ENCODE measurements around the gene PLCH2. TPM values are rescaled to one million over a fixed set of nuclear protein-coding genes. Genes with fewer than 3 reads are reported as not detected.

Gene PLCH2
- total RNA-seq, 4 donors from 2014 or later = 83.3 to 324 (median 130) TPM

DNA sequence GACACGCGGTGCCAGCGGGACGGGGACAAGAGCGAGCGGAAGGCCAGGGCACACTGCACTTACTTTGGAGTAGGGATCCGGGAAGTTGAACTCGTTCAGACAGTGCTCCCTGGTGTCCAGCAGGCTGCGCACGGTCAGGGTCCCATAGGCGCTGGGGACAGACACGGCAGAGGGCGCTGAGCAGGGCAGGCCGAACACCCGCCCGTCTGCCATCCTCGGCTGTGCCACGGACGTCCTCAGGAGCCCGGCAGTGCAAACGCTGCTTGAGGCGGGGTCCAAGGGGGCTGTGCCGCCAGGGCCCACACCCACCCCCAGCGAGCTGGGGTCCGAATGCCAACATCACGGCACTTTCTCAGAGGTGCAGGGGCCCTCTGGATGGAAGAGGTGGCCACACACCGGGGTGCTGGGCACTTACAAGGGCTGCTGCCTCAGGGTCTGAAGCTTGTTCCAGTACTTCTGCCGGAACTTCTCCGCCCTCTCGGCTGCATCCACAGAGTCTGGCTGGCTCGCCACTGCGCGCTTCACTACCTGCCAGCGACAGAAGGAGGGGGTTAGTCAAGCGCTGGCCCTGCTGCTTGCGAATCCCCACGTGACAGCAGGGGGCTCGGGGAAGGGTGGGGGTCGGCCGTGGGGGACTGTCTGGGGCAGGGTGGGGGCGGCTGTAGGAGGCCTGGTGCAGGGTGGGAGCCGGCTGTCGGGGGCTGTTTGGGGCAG lies 38.0 kb downstream of the PLCH2 start:
- H3K9me3 ChIP-seq = no peaks in the 10 kb centered on the region
- no peaks in the 10 kb centered on the region for H3K4me1 ChIP-seq
- TF ChIP-seq POLR2AphosphoS5 (IDR thresholded peaks at IDR 0.05) (no peak), POLR2A (IDR thresholded peaks at IDR 0.05) (no peak), EP300 (IDR thresholded peaks at IDR 0.05) (no peak)
- TF ChIP-seq, protein P1, sequence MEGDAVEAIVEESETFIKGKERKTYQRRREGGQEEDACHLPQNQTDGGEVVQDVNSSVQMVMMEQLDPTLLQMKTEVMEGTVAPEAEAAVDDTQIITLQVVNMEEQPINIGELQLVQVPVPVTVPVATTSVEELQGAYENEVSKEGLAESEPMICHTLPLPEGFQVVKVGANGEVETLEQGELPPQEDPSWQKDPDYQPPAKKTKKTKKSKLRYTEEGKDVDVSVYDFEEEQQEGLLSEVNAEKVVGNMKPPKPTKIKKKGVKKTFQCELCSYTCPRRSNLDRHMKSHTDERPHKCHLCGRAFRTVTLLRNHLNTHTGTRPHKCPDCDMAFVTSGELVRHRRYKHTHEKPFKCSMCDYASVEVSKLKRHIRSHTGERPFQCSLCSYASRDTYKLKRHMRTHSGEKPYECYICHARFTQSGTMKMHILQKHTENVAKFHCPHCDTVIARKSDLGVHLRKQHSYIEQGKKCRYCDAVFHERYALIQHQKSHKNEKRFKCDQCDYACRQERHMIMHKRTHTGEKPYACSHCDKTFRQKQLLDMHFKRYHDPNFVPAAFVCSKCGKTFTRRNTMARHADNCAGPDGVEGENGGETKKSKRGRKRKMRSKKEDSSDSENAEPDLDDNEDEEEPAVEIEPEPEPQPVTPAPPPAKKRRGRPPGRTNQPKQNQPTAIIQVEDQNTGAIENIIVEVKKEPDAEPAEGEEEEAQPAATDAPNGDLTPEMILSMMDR (IDR thresholded peaks at IDR 0.05) = no peak
- no peak overlapping the region for H3K27ac ChIP-seq
- DNase-seq (ENCODE audit: low spot score in 2 of 2) = no peak
- H3K4me3 ChIP-seq = no peak overlapping the region
- H3K27me3 ChIP-seq = no peaks in the 10 kb centered on the region
- WGBS = 94% methylated on average over 12 of the region's 43 CpGs
- peaks cover 100% of the 10 kb centered on the region for H3K36me3 ChIP-seq

DNA sequence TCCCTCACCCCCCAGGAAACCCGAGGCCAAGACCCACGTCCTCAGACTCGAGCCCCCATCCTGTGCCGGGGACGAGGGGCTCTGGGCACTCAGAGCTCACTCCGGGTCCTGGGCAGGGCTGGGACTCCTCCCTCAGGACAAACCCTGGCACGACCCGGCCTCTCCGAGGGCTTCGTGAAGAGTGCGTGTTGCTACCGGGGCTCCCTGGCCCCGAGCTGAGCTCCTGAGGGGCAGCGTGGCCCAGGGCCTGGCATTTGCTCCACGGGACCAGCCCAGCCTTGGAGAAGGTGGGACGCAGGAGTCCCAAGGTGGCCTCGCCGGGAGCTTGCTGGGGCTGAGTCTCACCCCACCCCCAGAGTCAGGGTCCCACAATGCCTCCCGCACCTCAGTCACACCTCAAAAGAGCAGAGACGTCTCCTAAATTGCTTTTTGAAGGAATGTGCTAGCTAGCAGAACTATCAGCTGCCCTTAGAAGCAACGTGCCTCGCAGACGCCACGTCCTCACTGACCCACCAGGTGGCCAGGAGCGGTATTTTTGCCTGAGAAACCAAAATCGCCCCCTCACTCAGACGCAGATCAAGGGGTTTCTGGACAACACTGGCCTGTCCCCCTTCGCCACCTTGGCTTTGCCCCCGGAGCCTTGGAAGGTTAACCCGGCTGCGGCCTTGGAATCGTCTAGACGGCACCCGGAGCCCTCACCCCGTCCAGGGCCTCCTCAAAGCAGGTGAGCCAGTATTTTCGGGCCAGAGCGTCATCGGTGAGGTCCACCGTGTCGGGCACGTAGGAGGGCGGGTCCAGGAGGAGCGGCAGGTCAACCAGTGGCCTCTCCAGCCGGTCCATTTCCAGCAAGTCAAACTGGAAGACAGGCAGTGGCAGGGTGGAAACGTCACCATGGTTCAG lies 39.0 kb downstream of the PLCH2 start:
- no peak for DNase-seq (ENCODE audit: low spot score in 2 of 2)
- 97% methylated on average over 20 of the region's 45 CpGs for WGBS
- H3K4me1 ChIP-seq = no peaks in the 10 kb centered on the region
- H3K9me3 ChIP-seq = no peaks in the 10 kb centered on the region
- no peaks in the 10 kb centered on the region for H3K27me3 ChIP-seq
- TF ChIP-seq, protein P1 (IDR thresholded peaks at IDR 0.05) = no peak
- TF ChIP-seq POLR2A (IDR thresholded peaks at IDR 0.05) (no peak), POLR2AphosphoS5 (IDR thresholded peaks at IDR 0.05) (no peak), EP300 (IDR thresholded peaks at IDR 0.05) (no peak)
- no peak overlapping the region for H3K4me3 ChIP-seq
- H3K36me3 ChIP-seq = peaks cover 100% of the 10 kb centered on the region
- no peak overlapping the region for H3K27ac ChIP-seq

DNA sequence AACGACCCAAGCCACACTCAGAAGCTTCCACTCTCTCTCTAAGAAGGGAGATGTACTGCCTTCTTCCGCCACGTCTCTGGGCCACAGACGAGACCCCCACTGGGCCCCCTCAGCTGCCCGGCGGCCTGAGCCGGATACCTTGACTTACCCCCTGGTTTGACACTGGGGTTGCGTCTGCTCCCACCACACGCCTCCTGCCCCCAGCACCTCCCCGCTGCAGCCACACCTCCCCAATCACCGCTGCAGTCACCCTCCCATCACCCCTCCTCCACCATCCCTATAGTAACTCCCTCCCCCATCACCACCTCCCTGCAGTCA lies 39.6 kb downstream of the PLCH2 start:
- Histone ChIP-seq H3K4me1 (no peaks in the 10 kb centered on the region), H3K27ac (no peak overlapping the region), H3K36me3 (peaks cover 100% of the 10 kb centered on the region), H3K27me3 (no peaks in the 10 kb centered on the region), H3K4me3 (no peak overlapping the region), H3K9me3 (no peaks in the 10 kb centered on the region)
- WGBS = 92% methylated on average over 10 of the region's 11 CpGs
- no peak for DNase-seq (ENCODE audit: low spot score in 2 of 2)
- no peak for TF ChIP-seq POLR2A (IDR thresholded peaks at IDR 0.05)
- no peak for TF ChIP-seq EP300 (IDR thresholded peaks at IDR 0.05)
- no peak for TF ChIP-seq POLR2AphosphoS5 (IDR thresholded peaks at IDR 0.05)
- TF ChIP-seq, protein P1 (IDR thresholded peaks at IDR 0.05) = no peak

DNA sequence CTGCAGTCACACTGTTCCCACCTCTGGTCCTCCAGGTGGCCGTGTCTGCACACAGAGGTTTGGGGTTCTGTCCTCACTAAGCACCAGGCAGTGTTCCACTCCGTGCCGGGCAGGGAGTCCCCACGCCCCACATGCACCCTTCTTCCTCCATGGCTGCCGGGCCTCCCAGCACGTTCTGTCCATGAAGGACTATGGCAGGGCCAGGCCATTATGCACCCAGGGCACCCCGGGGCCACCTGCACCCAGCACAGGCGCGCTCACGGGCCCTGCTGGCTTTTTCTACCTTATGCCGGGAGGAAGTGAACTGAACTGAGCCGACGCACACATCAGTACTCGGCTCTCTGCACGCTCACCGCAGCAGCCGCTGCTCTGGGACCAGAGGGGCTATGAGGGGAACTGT lies 40.0 kb downstream of the PLCH2 start:
- no peak overlapping the region for H3K4me3 ChIP-seq
- no peak for TF ChIP-seq POLR2A (IDR thresholded peaks at IDR 0.05)
- TF ChIP-seq, protein P1 (IDR thresholded peaks at IDR 0.05) = no peak
- no peak for TF ChIP-seq POLR2AphosphoS5 (IDR thresholded peaks at IDR 0.05)
- no peaks in the 10 kb centered on the region for H3K27me3 ChIP-seq
- H3K27ac ChIP-seq = no peak overlapping the region
- no peaks in the 10 kb centered on the region for H3K9me3 ChIP-seq
- no peaks in the 10 kb centered on the region for H3K4me1 ChIP-seq
- H3K36me3 ChIP-seq = peaks cover 100% of the 10 kb centered on the region
- DNase-seq (ENCODE audit: low spot score in 2 of 2) = no peak
- 91% methylated on average over 17 of the region's 17 CpGs for WGBS

DNA sequence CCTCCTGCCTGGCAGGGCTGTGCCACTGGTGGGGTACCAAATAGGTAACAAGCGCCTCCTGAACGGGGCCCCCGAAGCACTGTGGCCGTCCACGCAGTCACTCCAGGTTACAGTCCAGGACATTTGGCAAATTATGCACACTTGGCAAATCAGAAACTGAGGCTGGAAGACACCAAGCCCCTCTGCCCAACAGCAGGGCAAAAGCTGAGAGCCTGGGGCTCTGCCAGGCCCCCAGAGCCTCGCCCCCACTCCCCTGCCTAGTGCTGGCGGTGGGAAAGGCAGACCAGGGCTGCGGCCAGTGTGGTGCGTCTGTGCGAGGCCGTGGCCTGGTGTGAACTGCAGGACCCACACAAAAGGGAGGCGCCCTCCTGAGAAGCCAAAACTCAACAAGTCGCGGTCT lies 40.9 kb downstream of the PLCH2 start:
- Histone ChIP-seq H3K9me3 (no peaks in the 10 kb centered on the region), H3K4me1 (no peaks in the 10 kb centered on the region), H3K27ac (no peak overlapping the region), H3K36me3 (peaks cover 99% of the 10 kb centered on the region), H3K27me3 (no peaks in the 10 kb centered on the region), H3K4me3 (no peak overlapping the region)
- no peak for DNase-seq (ENCODE audit: low spot score in 2 of 2)
- WGBS = 100% methylated on average over 2 of the region's 14 CpGs
- TF ChIP-seq EP300 (IDR thresholded peaks at IDR 0.05) (no peak), POLR2A (IDR thresholded peaks at IDR 0.05) (no peak), POLR2AphosphoS5 (IDR thresholded peaks at IDR 0.05) (no peak)
- TF ChIP-seq, protein P1 (IDR thresholded peaks at IDR 0.05) = no peak
